ENCODE data around the gene TCF21.

The TCF21 gene

DNA sequence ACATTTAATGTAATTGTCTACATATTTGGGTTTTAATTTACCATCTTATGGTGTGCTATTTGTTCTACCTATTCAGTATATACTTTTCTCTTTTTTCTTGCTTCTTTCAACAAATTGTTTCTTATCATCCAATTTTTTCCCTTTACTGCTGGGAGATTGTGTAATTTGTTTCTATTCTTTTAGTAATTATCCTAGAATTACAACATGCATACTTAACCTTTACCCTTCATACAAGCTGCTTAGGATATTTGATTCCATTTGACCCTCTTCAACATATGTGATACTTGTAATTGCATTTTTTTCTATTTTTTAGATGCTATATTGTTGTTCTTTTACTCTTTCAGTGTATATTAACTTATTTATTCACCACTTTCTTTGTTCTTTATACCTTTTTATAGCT lies 49.0 kb downstream of the TCF21 start:
- DNase-seq (ENCODE audit: low spot score) (no peak), ATAC-seq (ENCODE audit: low read depth) (no peak)
- H3K4me3 ChIP-seq (ENCODE audit: severe bottlenecking), result no peak overlapping the region
- no peaks in the 10 kb centered on the region for H3K27me3 ChIP-seq (ENCODE audit: insufficient read depth, poor library complexity, severe bottlenecking)
- H3K4me1 ChIP-seq (ENCODE audit: insufficient read depth, poor library complexity, severe bottlenecking), result peaks cover 5% of the 10 kb centered on the region
- H3K27ac ChIP-seq (ENCODE audit: poor library complexity, severe bottlenecking), result no peak overlapping the region
- TF ChIP-seq, protein P1, sequence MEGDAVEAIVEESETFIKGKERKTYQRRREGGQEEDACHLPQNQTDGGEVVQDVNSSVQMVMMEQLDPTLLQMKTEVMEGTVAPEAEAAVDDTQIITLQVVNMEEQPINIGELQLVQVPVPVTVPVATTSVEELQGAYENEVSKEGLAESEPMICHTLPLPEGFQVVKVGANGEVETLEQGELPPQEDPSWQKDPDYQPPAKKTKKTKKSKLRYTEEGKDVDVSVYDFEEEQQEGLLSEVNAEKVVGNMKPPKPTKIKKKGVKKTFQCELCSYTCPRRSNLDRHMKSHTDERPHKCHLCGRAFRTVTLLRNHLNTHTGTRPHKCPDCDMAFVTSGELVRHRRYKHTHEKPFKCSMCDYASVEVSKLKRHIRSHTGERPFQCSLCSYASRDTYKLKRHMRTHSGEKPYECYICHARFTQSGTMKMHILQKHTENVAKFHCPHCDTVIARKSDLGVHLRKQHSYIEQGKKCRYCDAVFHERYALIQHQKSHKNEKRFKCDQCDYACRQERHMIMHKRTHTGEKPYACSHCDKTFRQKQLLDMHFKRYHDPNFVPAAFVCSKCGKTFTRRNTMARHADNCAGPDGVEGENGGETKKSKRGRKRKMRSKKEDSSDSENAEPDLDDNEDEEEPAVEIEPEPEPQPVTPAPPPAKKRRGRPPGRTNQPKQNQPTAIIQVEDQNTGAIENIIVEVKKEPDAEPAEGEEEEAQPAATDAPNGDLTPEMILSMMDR (IDR thresholded peaks at IDR 0.05; ENCODE audit: poor library complexity, severe bottlenecking), result no peak
- H3K36me3 ChIP-seq (ENCODE audit: low read depth), result no peaks in the 10 kb centered on the region
- no peaks in the 10 kb centered on the region for H3K9me3 ChIP-seq (ENCODE audit: severe bottlenecking)

DNA sequence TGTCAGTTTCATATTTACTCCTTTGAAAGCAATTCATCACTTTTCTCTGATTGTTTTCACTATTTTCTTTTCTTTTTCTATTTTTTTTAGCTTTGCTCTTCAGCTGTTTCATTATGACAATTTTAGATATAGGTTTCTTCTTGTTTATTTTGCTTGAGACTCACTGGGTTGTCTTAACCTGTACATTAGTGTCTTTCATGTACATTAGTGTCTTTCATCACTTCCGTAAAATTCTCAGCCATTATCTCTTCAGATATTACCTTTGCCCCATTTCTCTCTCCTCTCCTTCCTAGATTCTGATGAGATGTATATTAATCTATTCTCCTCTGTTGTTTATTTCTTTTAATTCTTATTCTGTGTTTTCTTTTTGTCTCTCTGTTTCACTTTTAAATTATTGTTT lies 49.6 kb downstream of the TCF21 start:
- H3K36me3 ChIP-seq (ENCODE audit: low read depth), result no peaks in the 10 kb centered on the region
- H3K27ac ChIP-seq (ENCODE audit: poor library complexity, severe bottlenecking), result no peak overlapping the region
- H3K4me3 ChIP-seq (ENCODE audit: severe bottlenecking), result no peak overlapping the region
- TF ChIP-seq, protein P1 (IDR thresholded peaks at IDR 0.05; ENCODE audit: poor library complexity, severe bottlenecking), result no peak
- DNase-seq (ENCODE audit: low spot score), result no peak
- no peak for ATAC-seq (ENCODE audit: low read depth)
- no peaks in the 10 kb centered on the region for H3K27me3 ChIP-seq (ENCODE audit: insufficient read depth, poor library complexity, severe bottlenecking)
- no peaks in the 10 kb centered on the region for H3K9me3 ChIP-seq (ENCODE audit: severe bottlenecking)
- H3K4me1 ChIP-seq (ENCODE audit: insufficient read depth, poor library complexity, severe bottlenecking), result peaks cover 5% of the 10 kb centered on the region

DNA sequence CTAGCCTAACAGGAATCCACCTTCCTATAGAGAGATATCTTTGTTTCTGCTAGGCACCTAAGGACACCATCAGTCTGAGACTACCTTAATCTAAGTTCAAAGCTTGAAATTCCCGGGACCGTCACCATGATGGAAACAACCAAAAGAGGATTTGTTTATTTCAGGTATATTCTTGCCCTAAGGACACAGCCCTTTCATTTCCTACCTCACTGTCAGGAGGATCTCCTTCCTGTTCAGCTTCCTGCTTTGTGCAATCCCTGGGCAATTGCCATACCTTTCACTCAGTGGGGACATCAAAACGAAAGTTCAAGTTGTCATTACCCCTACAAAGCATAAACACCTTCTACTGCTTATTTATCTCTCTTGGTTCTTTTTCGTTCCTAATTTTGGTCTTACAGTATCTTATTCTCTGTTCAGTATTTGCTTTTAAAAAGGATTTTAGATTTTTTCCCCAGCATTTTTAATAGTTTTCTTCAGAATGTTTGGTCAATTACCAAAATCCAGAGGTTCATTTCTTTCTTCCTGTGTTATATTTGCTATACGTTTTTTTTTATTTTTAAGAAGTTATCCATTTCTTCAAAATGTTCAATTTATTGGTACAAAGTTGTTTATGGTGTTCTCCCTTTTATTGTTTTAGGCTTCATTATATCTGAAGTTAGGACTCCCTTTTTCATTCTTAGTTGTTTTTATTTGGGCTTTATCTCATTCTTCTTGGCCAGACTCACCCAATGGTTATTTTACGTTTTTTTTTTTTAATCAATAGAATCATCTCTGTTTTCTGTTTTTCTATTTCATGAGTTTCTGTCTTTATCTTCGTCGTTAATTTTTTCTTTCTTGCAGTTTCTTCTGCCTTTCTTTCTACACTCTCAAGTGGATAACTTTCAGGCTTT lies 51.1 kb downstream of the TCF21 start:
- ATAC-seq (ENCODE audit: low read depth) (no peak), DNase-seq (ENCODE audit: low spot score) (no peak)
- H3K27ac ChIP-seq (ENCODE audit: poor library complexity, severe bottlenecking), result no peak overlapping the region
- TF ChIP-seq, protein P1 (IDR thresholded peaks at IDR 0.05; ENCODE audit: poor library complexity, severe bottlenecking), result no peak
- H3K9me3 ChIP-seq (ENCODE audit: severe bottlenecking), result no peaks in the 10 kb centered on the region
- no peak overlapping the region for H3K4me3 ChIP-seq (ENCODE audit: severe bottlenecking)
- no peaks in the 10 kb centered on the region for H3K27me3 ChIP-seq (ENCODE audit: insufficient read depth, poor library complexity, severe bottlenecking)
- H3K4me1 ChIP-seq (ENCODE audit: insufficient read depth, poor library complexity, severe bottlenecking), result peaks cover 5% of the 10 kb centered on the region
- H3K36me3 ChIP-seq (ENCODE audit: low read depth), result no peaks in the 10 kb centered on the region

All from RWPE2 (cell line).